ENCODE data around the gene TMEM41A.
A peak's percentile ranks its signal among the peaks of the same experiment; 100 is the strongest.
"Not testable (repeated sequence)": the region's sequence is repeated elsewhere in the genome, so short reads cannot be mapped to it uniquely, and the experiment has no call there.

TMEM41A gene

GRCh38 chr3:185488465-185488864 is 10.4 kb downstream of the TMEM41A start:
- no peak for DNase-seq (ENCODE audit: low spot score)

- no peak for DNase-seq (ENCODE audit: low spot score)
Observed at GRCh38 chr3:185486394-185486793, 12.4 kb downstream of the TMEM41A start.

GRCh38 chr3:185484296-185484695 is 14.5 kb downstream of the TMEM41A start:
- DNase-seq (ENCODE audit: low spot score), result no peak

- no peak for DNase-seq (ENCODE audit: low spot score)
Observed at GRCh38 chr3:185479373-185479945, 19.4 kb downstream of the TMEM41A start.

- DNase-seq (ENCODE audit: low spot score), result no peak
Observed at GRCh38 chr3:185477316-185477715, 21.5 kb downstream of the TMEM41A start.

GRCh38 chr3:185474922-185475321 is 23.9 kb downstream of the TMEM41A start:
- DNase-seq (ENCODE audit: low spot score), result not testable (repeated sequence)

GRCh38 chr3:185473290-185473815 is 25.5 kb downstream of the TMEM41A start:
- no peak for DNase-seq (ENCODE audit: low spot score)

- DNase-seq (ENCODE audit: low spot score), result no peak
Observed at GRCh38 chr3:185470323-185470722, 28.5 kb downstream of the TMEM41A start.

- DNase-seq (ENCODE audit: low spot score), result no peak
Observed at GRCh38 chr3:185469542-185469941, 29.3 kb downstream of the TMEM41A start.

GRCh38 chr3:185466123-185466522 is 32.7 kb downstream of the TMEM41A start:
- DNase-seq (ENCODE audit: low spot score), result not testable (repeated sequence)

GRCh38 chr3:185465471-185465870 is 33.4 kb downstream of the TMEM41A start:
- no peak for DNase-seq (ENCODE audit: low spot score)

- peak; percentile 29 for DNase-seq (ENCODE audit: low spot score)
Observed at GRCh38 chr3:185460719-185461350, 38.0 kb downstream of the TMEM41A start.

- DNase-seq (ENCODE audit: low spot score), result no peak
Observed at GRCh38 chr3:185460309-185460708, 38.5 kb downstream of the TMEM41A start.

GRCh38 chr3:185457376-185457775 is 41.5 kb downstream of the TMEM41A start:
- no peak for DNase-seq (ENCODE audit: low spot score)

- DNase-seq (ENCODE audit: low spot score), result not testable (repeated sequence)
Observed at GRCh38 chr3:185451432-185451831, 47.4 kb downstream of the TMEM41A start.

- no peak for DNase-seq (ENCODE audit: low spot score)
Observed at GRCh38 chr3:185448107-185448506, 50.7 kb downstream of the TMEM41A start.

GRCh38 chr3:185444329-185444728 is 54.5 kb downstream of the TMEM41A start:
- no peak for DNase-seq (ENCODE audit: low spot score)

- no peak for DNase-seq (ENCODE audit: low spot score)
Observed at GRCh38 chr3:185442031-185442430, 56.8 kb downstream of the TMEM41A start.

- DNase-seq (ENCODE audit: low spot score), result no peak
Observed at GRCh38 chr3:185439745-185440466, 58.9 kb downstream of the TMEM41A start.
